ENCODE data around the gene PDZD4. TPM values are rescaled to one million over a fixed set of nuclear protein-coding genes. Genes with fewer than 3 reads are reported as not detected.

PDZD4 gene
- total and polyA plus RNA-seq, 4 donors, result 0.15 to 1.8 (median 0.69) TPM

GRCh38 chrX:153862369-153863250 lies 32.3 kb upstream of the PDZD4 start:
- Histone ChIP-seq H3K27me3 (ENCODE audit: control insufficient read depth in 4 of 4, insufficient read depth in 4 of 4, low read length in 3 of 4) (no peaks in the 10 kb centered on the region), H3K27ac (ENCODE audit: low read depth in 1 of 2, low read length in 2 of 2) (no peak overlapping the region), H3K36me3 (ENCODE audit: control insufficient read depth in 4 of 4, insufficient read depth in 3 of 4, low read depth in 1 of 4, low read length in 3 of 4) (no peaks in the 10 kb centered on the region), H3K9me3 (ENCODE audit: control insufficient read depth in 4 of 4, low read length in 3 of 4) (no peaks in the 10 kb centered on the region), H3K4me1 (ENCODE audit: control insufficient read depth in 4 of 4, insufficient read depth in 4 of 4, low read length in 3 of 4) (no peaks in the 10 kb centered on the region), H3K4me3 (ENCODE audit: low read depth in 1 of 3, low read length in 3 of 3) (no peak overlapping the region), H3K9ac (ENCODE audit: low read depth in 1 of 2, low read length in 2 of 2) (no peak overlapping the region)
- no peak for DNase-seq (ENCODE audit: low spot score)
- 52% methylated on average over 22 of the region's 22 CpGs for WGBS
- no peak for TF ChIP-seq SP1 (IDR thresholded peaks at IDR 0.05)
- TF ChIP-seq JUND (IDR thresholded peaks at IDR 0.05), result no peak
- no peak for TF ChIP-seq NR2F2 (IDR thresholded peaks at IDR 0.05)
- TF ChIP-seq RAD21 (IDR thresholded peaks at IDR 0.05), result no peak
- TF ChIP-seq MAX (IDR thresholded peaks at IDR 0.05), result no peak
- TF ChIP-seq FOXA2 (IDR thresholded peaks at IDR 0.05), result no peak
- no peak for TF ChIP-seq TAF1 (conservative IDR thresholded peaks at IDR 0.05)
- TF ChIP-seq HNF4A (conservative IDR thresholded peaks at IDR 0.05), result no peak
- TF ChIP-seq REST (IDR thresholded peaks at IDR 0.05), result no peak
- no peak for TF ChIP-seq ZBTB33 (IDR thresholded peaks at IDR 0.05)
- TF ChIP-seq EGR1 (IDR thresholded peaks at IDR 0.05; ENCODE audit: low read depth in 2 of 2), result no peak
- TF ChIP-seq RXRA (IDR thresholded peaks at IDR 0.05), result no peak
- no peak for TF ChIP-seq HNF4G (IDR thresholded peaks at IDR 0.05)
- TF ChIP-seq FOXA1 (IDR thresholded peaks at IDR 0.05), result no peak
- TF ChIP-seq, protein P1, sequence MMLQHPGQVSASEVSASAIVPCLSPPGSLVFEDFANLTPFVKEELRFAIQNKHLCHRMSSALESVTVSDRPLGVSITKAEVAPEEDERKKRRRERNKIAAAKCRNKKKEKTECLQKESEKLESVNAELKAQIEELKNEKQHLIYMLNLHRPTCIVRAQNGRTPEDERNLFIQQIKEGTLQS (IDR thresholded peaks at IDR 0.05), result no peak
- no peak for TF ChIP-seq YY1 (IDR thresholded peaks at IDR 0.05)
- no peak for TF ChIP-seq GABPA (IDR thresholded peaks at IDR 0.05 in 1 of 2, conservative IDR thresholded peaks at IDR 0.05 in 1 of 2)
- TF ChIP-seq, protein P2, sequence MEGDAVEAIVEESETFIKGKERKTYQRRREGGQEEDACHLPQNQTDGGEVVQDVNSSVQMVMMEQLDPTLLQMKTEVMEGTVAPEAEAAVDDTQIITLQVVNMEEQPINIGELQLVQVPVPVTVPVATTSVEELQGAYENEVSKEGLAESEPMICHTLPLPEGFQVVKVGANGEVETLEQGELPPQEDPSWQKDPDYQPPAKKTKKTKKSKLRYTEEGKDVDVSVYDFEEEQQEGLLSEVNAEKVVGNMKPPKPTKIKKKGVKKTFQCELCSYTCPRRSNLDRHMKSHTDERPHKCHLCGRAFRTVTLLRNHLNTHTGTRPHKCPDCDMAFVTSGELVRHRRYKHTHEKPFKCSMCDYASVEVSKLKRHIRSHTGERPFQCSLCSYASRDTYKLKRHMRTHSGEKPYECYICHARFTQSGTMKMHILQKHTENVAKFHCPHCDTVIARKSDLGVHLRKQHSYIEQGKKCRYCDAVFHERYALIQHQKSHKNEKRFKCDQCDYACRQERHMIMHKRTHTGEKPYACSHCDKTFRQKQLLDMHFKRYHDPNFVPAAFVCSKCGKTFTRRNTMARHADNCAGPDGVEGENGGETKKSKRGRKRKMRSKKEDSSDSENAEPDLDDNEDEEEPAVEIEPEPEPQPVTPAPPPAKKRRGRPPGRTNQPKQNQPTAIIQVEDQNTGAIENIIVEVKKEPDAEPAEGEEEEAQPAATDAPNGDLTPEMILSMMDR (IDR thresholded peaks at IDR 0.05; ENCODE audit: low read depth, low read length, missing input control), result no peak

All from liver (tissue), 9 donors.